AG04450 (cell line): ENCODE measurements around the gene NAA50. TPM values are rescaled to one million over a fixed set of nuclear protein-coding genes. Genes with fewer than 3 reads are reported as not detected.
A peak's percentile ranks its signal among the peaks of the same experiment; 100 is the strongest.

ENCODE experiments used
- CTCF ChIA-PET: fragments of 300-600, 350-600 bp; formaldehyde crosslinking; extraction: SDS; loops from one replicate; lab custom pipeline; 2022; ENCODE audit warnings: antibody characterized with exemption, inconsistent platforms; lab: Charles Lee
- POLR2A ChIA-PET: fragments of 350-600 bp; formaldehyde crosslinking; extraction: SDS; loops from one replicate; lab custom pipeline; 2021; ENCODE audit warnings: antibody characterized with exemption, inconsistent platforms; lab: Yijun Ruan, JAX
- DNase-seq: peaks from one replicate; pipeline ENCODE4 v3.0.0-alpha.2; 2011; ENCODE audit warnings: low read depth, low spot score
- H3K27ac ChIP-seq: one replicate; pipeline ENCODE4 v1.5.1; 2012; ENCODE audit warnings: low read depth, low read length, control low read depth
- H3K27me3 ChIP-seq: one replicate; pipeline ENCODE4 v1.6.0; 2012; ENCODE audit warnings: low read length; ENCODE audit not compliant: control insufficient read depth, insufficient read depth
- H3K4me3 ChIP-seq: 2 replicates; pipeline ENCODE4 v1.5.1; 2011; ENCODE audit warnings: mild to moderate bottlenecking, low read depth, low read length, control low read depth
- H3K9me3 ChIP-seq: 2 replicates; pipeline ENCODE4 v1.5.1; 2012; ENCODE audit warnings: low read length; ENCODE audit not compliant: control insufficient read depth, insufficient read depth
- CTCF ChIP-seq: IDR thresholded peaks from 2 replicates; pipeline ENCODE4 v1.5.1; 2011; ENCODE audit warnings: low read depth, low read length, control low read depth, inconsistent platforms
- polyA plus RNA-seq: library from polyadenylated mRNA; depleted of rRNA; stranded (reverse); fragments of >200 nt; gene quantifications from 2 replicates; pipeline ENCODE4 v1.2.3, GENCODE V29; 2011; rRNA removed

NAA50 gene
- polyA plus RNA-seq, 1 experiment = 129 TPM

- TF ChIP-seq CTCF = no peak
- ChIA-PET POLR2A (no interaction called here), CTCF (interaction anchor here (0.6 kb wide), 1 partner anchor 184 kb away, joined by 3 read pairs; no protein-coding TSS in a partner anchor)
- DNase-seq = no peak
- Histone ChIP-seq H3K9me3 (no peaks in the 10 kb centered on the region; the same call in 1 of the 2 replicates), H3K4me3 (no peak overlapping the region), H3K27ac (no peak overlapping the region), H3K27me3 (no peaks in the 10 kb centered on the region)
Measured at GRCh38 chr3:113677737-113678136, 68.3 kb downstream of the NAA50 start.

- CTCF ChIA-PET = no interaction called here
- no peak for TF ChIP-seq CTCF
Measured at GRCh38 chr3:113676261-113676660, 69.8 kb downstream of the NAA50 start.

GRCh38 chr3:113673593-113673992, 72.5 kb downstream of the NAA50 start:
- H3K4me3 ChIP-seq = no peak overlapping the region
- H3K27ac ChIP-seq = no peak overlapping the region
- DNase-seq = no peak
- ChIA-PET POLR2A (interaction anchor here (0.5 kb wide), 1 partner anchor 28 kb away, joined by 3 read pairs; no protein-coding TSS in a partner anchor), CTCF (no interaction called here)
- H3K9me3 ChIP-seq = no peaks in the 10 kb centered on the region
- no peak for TF ChIP-seq CTCF
- H3K27me3 ChIP-seq = no peaks in the 10 kb centered on the region

More at GRCh38 chr3:113676261-113676660, 69.8 kb downstream of the NAA50 start:
- no peak overlapping the region for H3K27ac ChIP-seq
- POLR2A ChIA-PET = no interaction called here
- DNase-seq = no peak
- H3K9me3 ChIP-seq = no peaks in the 10 kb centered on the region; the same call in 1 of the 2 replicates
- no peaks in the 10 kb centered on the region for H3K27me3 ChIP-seq
- H3K4me3 ChIP-seq = no peak overlapping the region

- DNase-seq = peak; percentile 63
Measured at GRCh38 chr3:113668015-113668414, 78.0 kb downstream of the NAA50 start.

More at GRCh38 chr3:113668015-113668414, 78.0 kb downstream of the NAA50 start:
- Histone ChIP-seq H3K4me3 (peak overlapping the region; percentile 45), H3K27me3 (no peaks in the 10 kb centered on the region), H3K9me3 (no peaks in the 10 kb centered on the region), H3K27ac (peak overlapping the region; percentile 47)
- CTCF ChIA-PET = interaction anchor here (0.8 to 1.8 kb wide), 5 partner anchors 18 to 176 kb away, joined by 3 to 5 read pairs (median 4); partner anchors contain the start of gene USF3
- POLR2A ChIA-PET = interaction anchor here (0.7 to 1.4 kb wide), 7 partner anchors 18 to 1543 kb away, joined by 3 to 5 read pairs (median 3); partner anchors contain the start of gene USF3
- TF ChIP-seq CTCF = no peak

Other genes starting within 250 kb of the NAA50 start
- 5.2 and 8.1 TPM in 2 replicates for gene SPICE1, start 231.1 kb downstream of the NAA50 start, polyA plus RNA-seq
- gene SIDT1, start 213.7 kb downstream of the NAA50 start, polyA plus RNA-seq = not detected in 2 replicates
- gene USF3, start 49.6 kb downstream of the NAA50 start, polyA plus RNA-seq = 11.7 and 15.4 TPM in 2 replicates
- 64.4 and 83.0 TPM in 2 replicates for gene ATP6V1A, start 786 bp upstream of the NAA50 start, polyA plus RNA-seq
- gene GRAMD1C, start 92.5 kb upstream of the NAA50 start, polyA plus RNA-seq = 3.0 and 4.2 TPM in 2 replicates
- gene ZDHHC23, start 201.8 kb upstream of the NAA50 start, polyA plus RNA-seq = 0.58 and 0.79 TPM in 2 replicates